ENCODE data around the gene SREBF1.

- TF ChIP-seq CHD2 (IDR thresholded peaks at IDR 0.05; ENCODE audit: low read length) (no peak), CBX8 (IDR thresholded peaks at IDR 0.05; ENCODE audit: borderline replicate concordance, low read depth, low read length) (no peak), HDAC2 (IDR thresholded peaks at IDR 0.05; ENCODE audit: borderline replicate concordance in 1 of 2, low read depth in 2 of 2, low read length in 2 of 2) (no peak)
These were observed 4.8 kb upstream of the SREBF1 start for GRCh38 chr17:17841601-17842025.
